Adrenal gland (tissue), 12 donors: Measurements from ENCODE around the gene FGF3. TPM values are rescaled to one million over a fixed set of nuclear protein-coding genes. Genes with fewer than 3 reads are reported as not detected.

ENCODE experiments used
- DNase-seq, 7 donors: peaks; one replicate each; pipeline ENCODE4 v3.0.0-alpha.2; 2019 to 2020
- H3K27ac ChIP-seq, 5 donors: fragments of 200-600 bp; sonication (generic) in 4 of 5; 1 replicate in 3 of 5; 2 replicates in 2 of 5; pipeline versions ENCODE4 v1.5.1 to v1.8.0; 2016 to 2020; ENCODE audit warnings: mild to moderate bottlenecking in 1 of 5
- H3K27me3 ChIP-seq: fragments of 200-600 bp; 2 replicates; pipeline ENCODE4 v1.8.0; 2021
- H3K36me3 ChIP-seq, 2 donors: fragments of 200-600 bp; replicated peaks in 1 of 2; 1 replicate in 1 of 2; 2 replicates in 1 of 2; pipeline versions ENCODE4 v1.5.1 to v1.8.0; 2018 to 2022
- H3K4me1 ChIP-seq, 2 donors: fragments of 200-600 bp; replicated peaks in 1 of 2; 1 replicate in 1 of 2; 2 replicates in 1 of 2; pipeline versions ENCODE4 v1.5.1 to v1.8.0; 2018 to 2021
- H3K4me3 ChIP-seq, 4 donors: fragments of 200-600 bp; sonication (generic) in 3 of 4; one replicate each; pipeline ENCODE4 v1.5.1; 2016 to 2018
- H3K9me3 ChIP-seq, 3 donors: fragments of 200-600 bp; sonication (generic) in 1 of 3; replicated peaks in 1 of 3; 1 replicate in 2 of 3; 2 replicates in 1 of 3; pipeline versions ENCODE4 v1.5.1 to v1.8.0; 2016 to 2021
- POLR2A ChIP-seq, 2 donors: fragments of 450-650 bp; IDR thresholded peaks; one replicate each; pipeline ENCODE4 v1.6.1; 2017; ENCODE audit warnings: antibody characterized with exemption in 2 of 2, mild to moderate bottlenecking in 2 of 2, moderate library complexity in 1 of 2
- WGBS, 4 donors: extraction: QIAGEN DNeasy Blood & Tissue Kit in 2 of 4; methylation state at CpG; one replicate each; pipeline versions ENCODE4 v1.1.5 to v1.1.7; 2013 to 2017; 5-methylcytosine and 5-hydroxymethylcytosine counted together
- intact Hi-C, 2 donors: fragments of 100-400 bp; cut with DNase I; formaldehyde crosslinking; loops; one replicate each; pipeline versions ENCODE4 v1.14.1 to v1.15.0; 2022 to 2023
- polyA plus RNA-seq, 3 donors: library from polyadenylated mRNA; stranded (reverse); fragments of 200-250 nt in 2 of 3; fragments of 350-450 nt in 1 of 3; fragmentation: Illumina TruSeq in 1 of 3; extraction: RNeasy Lipid Tissue Mini Kit (QIAGEN cat#74804) in 1 of 3; gene quantifications; one replicate each; pipeline ENCODE4 v1.2.3, GENCODE V29; 2013 to 2014
- total RNA-seq, 9 donors: library from RNA; depleted of rRNA in 4 of 9; stranded (reverse); fragments of >200 nt in 4 of 9; fragments of 120-200 nt in 1 of 9; fragmentation: NEBNext Ultra II Directional in 1 of 9; extraction: Animal tissue kit (Norgen Biotek cat#: 25700) in 1 of 9; gene quantifications; one replicate each; pipeline versions ENCODE4 v1.1.0 to v1.2.4, GENCODE V29; 2013 to 2023
- TF ChIP-seq, protein P1 (sequence below), 6 experiments: fragments of 450-650 bp in 4 of 6; fragments of 200-600 bp in 2 of 6; sonication (generic) in 1 of 6; IDR thresholded peaks; 1 replicate in 5 of 6; 2 replicates in 1 of 6; pipeline versions ENCODE4 v1.5.1 to v1.8.0; 2016 to 2021; ENCODE audit warnings: antibody characterized with exemption in 6 of 6, mild to moderate bottlenecking in 2 of 6, moderate library complexity in 1 of 6
- donor health status: healthy with polysubstance abuse.
- donor health status: Bipolar disorder and iron deficiency.
- donor health status: DM: yes; HTN: yes; CAD: no.
- donor health status: DM: no; HTN: no; CAD: no.
- donor health status: DM: no; HTN: no; CAD: no.
- donor health status: DM: yes; HTN: yes; CAD: no.

FGF3 gene
- total and polyA plus RNA-seq, 12 donors, result not detected

GRCh38 chr11:69867076-69868005 lies 48.1 kb upstream of the FGF3 start:
- Histone ChIP-seq H3K27ac (no peak overlapping the region), H3K4me3 (no peak overlapping the region), H3K4me1 (no peaks in the 10 kb centered on the region), H3K27me3 (peaks cover 16% of the 10 kb centered on the region), H3K36me3 (no peaks in the 10 kb centered on the region), H3K9me3 (no peaks in the 10 kb centered on the region)
- TF ChIP-seq POLR2A (IDR thresholded peaks at IDR 0.05), result no peak
- TF ChIP-seq, protein P1, sequence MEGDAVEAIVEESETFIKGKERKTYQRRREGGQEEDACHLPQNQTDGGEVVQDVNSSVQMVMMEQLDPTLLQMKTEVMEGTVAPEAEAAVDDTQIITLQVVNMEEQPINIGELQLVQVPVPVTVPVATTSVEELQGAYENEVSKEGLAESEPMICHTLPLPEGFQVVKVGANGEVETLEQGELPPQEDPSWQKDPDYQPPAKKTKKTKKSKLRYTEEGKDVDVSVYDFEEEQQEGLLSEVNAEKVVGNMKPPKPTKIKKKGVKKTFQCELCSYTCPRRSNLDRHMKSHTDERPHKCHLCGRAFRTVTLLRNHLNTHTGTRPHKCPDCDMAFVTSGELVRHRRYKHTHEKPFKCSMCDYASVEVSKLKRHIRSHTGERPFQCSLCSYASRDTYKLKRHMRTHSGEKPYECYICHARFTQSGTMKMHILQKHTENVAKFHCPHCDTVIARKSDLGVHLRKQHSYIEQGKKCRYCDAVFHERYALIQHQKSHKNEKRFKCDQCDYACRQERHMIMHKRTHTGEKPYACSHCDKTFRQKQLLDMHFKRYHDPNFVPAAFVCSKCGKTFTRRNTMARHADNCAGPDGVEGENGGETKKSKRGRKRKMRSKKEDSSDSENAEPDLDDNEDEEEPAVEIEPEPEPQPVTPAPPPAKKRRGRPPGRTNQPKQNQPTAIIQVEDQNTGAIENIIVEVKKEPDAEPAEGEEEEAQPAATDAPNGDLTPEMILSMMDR (IDR thresholded peaks at IDR 0.05), result no peak
- intact Hi-C loops, result no loop called here
- DNase-seq, result peak in 5 of 7 donors; percentile 28 to 48 (median 34)
- 76 to 89% (median 81%) methylated on average over 16 to 30 of the region's 30 CpGs for WGBS, 4 donors

- TF ChIP-seq POLR2A (IDR thresholded peaks at IDR 0.05), result no peak
- TF ChIP-seq, protein P1 (IDR thresholded peaks at IDR 0.05), result no peak
Measured at GRCh38 chr11:69866648-69867047, 47.4 kb upstream of the FGF3 start.

DNA sequence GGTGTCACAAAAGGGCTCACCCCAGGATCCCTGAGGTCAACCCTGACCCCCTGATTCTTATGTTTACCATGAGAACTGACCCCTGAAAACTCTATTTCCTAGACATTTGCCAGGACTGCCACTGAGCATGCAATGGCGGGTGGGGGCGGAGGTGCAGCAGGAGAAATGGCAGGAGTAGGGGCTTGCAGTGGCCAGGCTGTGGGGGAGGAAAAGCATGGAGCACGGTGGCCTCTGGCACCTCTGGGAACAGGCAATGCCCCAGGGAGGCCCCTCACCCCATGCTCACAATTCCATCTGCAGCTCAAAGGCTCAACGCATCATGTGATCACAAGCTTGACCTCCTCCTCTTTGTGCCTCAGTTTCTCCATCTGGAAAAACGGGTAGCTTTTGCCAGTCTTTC lies 46.5 kb upstream of the FGF3 start:
- TF ChIP-seq, protein P1 (IDR thresholded peaks at IDR 0.05), result no peak
- TF ChIP-seq POLR2A (IDR thresholded peaks at IDR 0.05), result no peak
- H3K36me3 ChIP-seq, result no peaks in the 10 kb centered on the region
- no peaks in the 10 kb centered on the region for H3K9me3 ChIP-seq
- H3K4me1 ChIP-seq, result no peaks in the 10 kb centered on the region
- intact Hi-C loops, result no loop called here
- H3K4me3 ChIP-seq, result no peak overlapping the region
- DNase-seq, result no peak
- no peak overlapping the region for H3K27ac ChIP-seq
- peaks cover 18% of the 10 kb centered on the region for H3K27me3 ChIP-seq
- WGBS, 4 donors, result 67 to 74% (median 69%) methylated on average over 5 of the region's 5 CpGs

More at GRCh38 chr11:69866648-69867047, 47.4 kb upstream of the FGF3 start:
- H3K4me3 ChIP-seq, result no peak overlapping the region
- H3K4me1 ChIP-seq, result no peaks in the 10 kb centered on the region
- no peaks in the 10 kb centered on the region for H3K36me3 ChIP-seq
- peaks cover 18% of the 10 kb centered on the region for H3K27me3 ChIP-seq
- no peak overlapping the region for H3K27ac ChIP-seq
- intact Hi-C loops, result no loop called here
- H3K9me3 ChIP-seq, result no peaks in the 10 kb centered on the region
- DNase-seq, result no peak
- 69 to 89% (median 76%) methylated on average over 3 of the region's 3 CpGs for WGBS, 4 donors

DNA sequence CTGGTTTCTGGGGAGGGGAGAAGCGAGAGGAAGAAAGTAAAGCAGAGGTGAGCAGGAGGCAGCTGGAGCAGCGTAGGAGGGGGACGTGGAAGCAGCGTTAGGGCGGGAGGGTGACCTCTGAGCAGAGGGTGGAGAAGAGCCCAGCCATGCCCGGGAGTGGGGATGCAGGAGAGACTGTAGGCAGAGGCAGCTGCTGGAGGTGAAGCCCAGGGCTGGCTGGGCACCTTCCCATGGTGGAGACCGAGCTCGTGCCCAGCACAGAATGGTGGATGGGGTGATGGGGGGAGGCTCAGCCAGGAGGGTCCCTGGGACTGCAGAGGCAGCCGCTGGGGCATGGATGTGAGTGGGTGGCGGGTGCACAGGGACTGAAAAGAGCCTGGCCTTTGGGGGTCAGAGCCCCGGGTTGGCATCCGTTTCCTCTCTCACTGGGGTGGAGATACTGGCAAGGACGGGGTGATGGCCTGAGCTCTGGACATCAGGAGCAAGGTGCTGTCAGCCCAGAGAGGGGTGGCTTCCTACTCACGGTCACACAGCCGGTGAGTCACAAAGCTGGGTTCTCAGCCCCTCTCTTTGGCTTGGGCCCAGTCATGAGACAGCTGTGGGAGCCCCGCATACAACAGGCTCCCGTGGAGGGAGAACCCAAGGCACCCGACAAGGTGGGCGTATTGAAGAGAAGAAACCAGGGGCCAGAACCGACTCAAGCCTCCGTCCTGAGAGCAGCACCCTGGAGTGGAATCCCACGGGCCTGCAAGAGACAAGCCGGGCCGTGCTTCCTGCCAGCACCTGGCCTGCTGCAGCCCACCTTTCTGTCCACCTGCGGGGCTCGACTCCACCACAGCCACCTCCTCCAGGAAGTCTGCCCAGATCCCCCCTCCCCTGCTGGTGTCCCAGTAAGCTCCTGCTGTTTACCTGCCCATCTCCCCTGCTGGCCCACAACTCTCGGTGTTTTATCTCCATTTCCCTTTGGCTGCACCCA lies 45.8 kb upstream of the FGF3 start:
- Histone ChIP-seq H3K9me3 (no peaks in the 10 kb centered on the region), H3K4me3 (no peak overlapping the region), H3K36me3 (no peaks in the 10 kb centered on the region), H3K27me3 (peaks cover 18% of the 10 kb centered on the region), H3K27ac (no peak overlapping the region), H3K4me1 (no peaks in the 10 kb centered on the region)
- TF ChIP-seq, protein P1 (IDR thresholded peaks at IDR 0.05), result no peak
- TF ChIP-seq POLR2A (IDR thresholded peaks at IDR 0.05), result no peak
- intact Hi-C loops, result no loop called here
- 68 to 78% (median 73%) methylated on average over 20 to 27 of the region's 27 CpGs for WGBS, 4 donors
- DNase-seq, result no peak
